Suppressor macrophage (primary cell): ENCODE data around the gene ALAS1.

Source experiments
- DNase-seq, 4 experiments: peaks; one replicate each; pipeline ENCODE4 v3.0.0-alpha.2; 2020 to 2022

Gene ALAS1

GRCh38 chr3:52221141-52221562 lies 23.2 kb downstream of the ALAS1 start:
- no peak for DNase-seq

GRCh38 chr3:52221563-52222318 lies 23.8 kb downstream of the ALAS1 start:
- no peak for DNase-seq

GRCh38 chr3:52222319-52223221 lies 24.6 kb downstream of the ALAS1 start:
- DNase-seq = no peak

- DNase-seq = no peak
Measured at GRCh38 chr3:52223449-52224408, 25.8 kb downstream of the ALAS1 start.

- DNase-seq = peak; percentile 62 to 79 (median 65)
Measured at GRCh38 chr3:52225452-52226228, 27.7 kb downstream of the ALAS1 start, which contains the start of gene TLR9. TSS of gene TLR9 (minus strand) at chr3:52225645. CDS start at chr3:52225529, 116 bp downstream.

- DNase-seq = no peak
Measured at GRCh38 chr3:52226229-52226817, 28.4 kb downstream of the ALAS1 start.

GRCh38 chr3:52227117-52227516 lies 29.2 kb downstream of the ALAS1 start:
- DNase-seq = no peak

- no peak for DNase-seq
Measured at GRCh38 chr3:52227766-52228165, 29.8 kb downstream of the ALAS1 start.

- DNase-seq = no peak
Measured at GRCh38 chr3:52228266-52228665, 30.3 kb downstream of the ALAS1 start.

GRCh38 chr3:52228751-52229291 lies 30.9 kb downstream of the ALAS1 start:
- no peak for DNase-seq

- no peak for DNase-seq
Measured at GRCh38 chr3:52229656-52230055, 31.7 kb downstream of the ALAS1 start.

- no peak for DNase-seq
Measured at GRCh38 chr3:52230461-52230860, 32.5 kb downstream of the ALAS1 start.

GRCh38 chr3:52230889-52231499 lies 33.0 kb downstream of the ALAS1 start:
- no peak for DNase-seq

- DNase-seq = peak; percentile 84 to 94 (median 89)
Measured at GRCh38 chr3:52231502-52232278, 33.7 kb downstream of the ALAS1 start.

GRCh38 chr3:52232279-52233107 lies 34.5 kb downstream of the ALAS1 start:
- peak in 1 of 4 experiments; percentile 31 for DNase-seq

- DNase-seq = no peak
Measured at GRCh38 chr3:52233108-52233591, 35.2 kb downstream of the ALAS1 start.

- DNase-seq = no peak
Measured at GRCh38 chr3:52233968-52234367, 36.0 kb downstream of the ALAS1 start.
